WTC11 (cell line): ENCODE data around the gene ELFN2. TPM values are rescaled to one million over a fixed set of nuclear protein-coding genes. Genes with fewer than 3 reads are reported as not detected.

ENCODE experiments used
- ATAC-seq: fragments of 200-7000 bp; cut with Tn5 transposase; 2 replicates; pipeline ENCODE4 v1.10.0; 2021; ENCODE audit warnings: mild to moderate bottlenecking, moderate library complexity
- CTCF ChIA-PET: fragments of 300-600 bp; sonication (Branson Sonifier 250); formaldehyde crosslinking; loops from one replicate; lab custom pipeline; 2021; ENCODE audit warnings: antibody characterized with exemption; lab: Charles Lee
- POLR2A ChIA-PET: fragments of 350-600 bp; sonication (Branson Sonifier 250); formaldehyde crosslinking; loops from one replicate; lab custom pipeline; 2021; ENCODE audit warnings: antibody characterized with exemption; lab: Charles Lee
- DNase-seq: peaks from one replicate; pipeline ENCODE4 v3.0.0; 2021; ENCODE audit warnings: low spot score
- H3K27ac Mint-ChIP-seq: 2 replicates; pipeline ENCODE4 v1.8.0; 2021; ENCODE audit warnings: mixed read lengths
- H3K27me3 Mint-ChIP-seq: 2 replicates; pipeline ENCODE4 v1.8.0; 2021; ENCODE audit warnings: low read depth, mild to moderate bottlenecking, moderate library complexity, mixed read lengths
- H3K36me3 Mint-ChIP-seq: 2 replicates; pipeline ENCODE4 v1.8.0; 2021; ENCODE audit warnings: mixed read lengths
- H3K4me1 Mint-ChIP-seq: 2 replicates; pipeline ENCODE4 v1.8.0; 2022; ENCODE audit warnings: mixed read lengths
- H3K4me3 Mint-ChIP-seq: 2 replicates; pipeline ENCODE4 v1.8.0; 2021; ENCODE audit warnings: mild to moderate bottlenecking, moderate library complexity, mixed read lengths
- H3K9me3 Mint-ChIP-seq: 2 replicates; pipeline ENCODE4 v1.8.0; 2021; ENCODE audit warnings: mixed read lengths
- CREM ChIP-seq: sonication (generic); formaldehyde crosslinking; IDR thresholded peaks from 2 replicates; pipeline ENCODE4 v1.8.1; 2022; ENCODE audit warnings: mild to moderate bottlenecking, missing genetic modification reagents, moderate library complexity
- GABPB1 ChIP-seq: sonication (generic); formaldehyde crosslinking; IDR thresholded peaks from 2 replicates; pipeline ENCODE4 v1.8.1; 2023; ENCODE audit warnings: mild to moderate bottlenecking, missing genetic modification reagents
- HMGA2 ChIP-seq: fragments of 250-450 bp; sonication (Bioruptor Pico); IDR thresholded peaks from 2 replicates; pipeline ENCODE4 v1.4.0; 2021; ENCODE audit warnings: mild to moderate bottlenecking, moderate library complexity
- IRF2 ChIP-seq: sonication (generic); formaldehyde crosslinking; IDR thresholded peaks from 2 replicates; pipeline ENCODE4 v1.8.0; 2022; ENCODE audit warnings: low read depth, missing genetic modification reagents, borderline replicate concordance
- JAZF1 ChIP-seq: fragments of 250-450 bp; sonication (Bioruptor Pico); IDR thresholded peaks from 2 replicates; pipeline ENCODE4 v1.9.0; 2021; ENCODE audit warnings: moderate library complexity, mild to moderate bottlenecking, inconsistent platforms
- NFE2L1 ChIP-seq: sonication (generic); formaldehyde crosslinking; IDR thresholded peaks from 2 replicates; pipeline ENCODE4 v1.8.1; 2023; ENCODE audit warnings: missing genetic modification reagents
- NR3C1 ChIP-seq: sonication (generic); formaldehyde crosslinking; conservative IDR thresholded peaks from 2 replicates; pipeline ENCODE4 v1.8.1; 2023; ENCODE audit warnings: low read depth, mild to moderate bottlenecking, missing genetic modification reagents
- SP1 ChIP-seq: sonication (generic); formaldehyde crosslinking; conservative IDR thresholded peaks from 2 replicates; pipeline ENCODE4 v1.8.1; 2022; ENCODE audit warnings: missing genetic modification reagents
- ZNF396 ChIP-seq: fragments of 250-450 bp; sonication (Bioruptor Pico); IDR thresholded peaks from 2 replicates; pipeline ENCODE4 v1.8.0; 2021; ENCODE audit warnings: mild to moderate bottlenecking, moderate library complexity, borderline replicate concordance
- total RNA-seq: library from RNA; stranded (reverse); gene quantifications from 3 replicates; pipeline ENCODE4 v1.2.3, GENCODE V29; 2021
- TF ChIP-seq, protein P1 (sequence below): sonication (generic); formaldehyde crosslinking; conservative IDR thresholded peaks from 2 replicates; pipeline ENCODE4 v1.8.1; 2023; ENCODE audit warnings: mild to moderate bottlenecking, low read depth, missing genetic modification reagents, moderate library complexity
- TF ChIP-seq, protein P2 (sequence below): sonication (generic); formaldehyde crosslinking; IDR thresholded peaks from 2 replicates; pipeline ENCODE4 v1.8.1; 2022; ENCODE audit warnings: missing genetic modification reagents, borderline replicate concordance
- TF ChIP-seq, protein P3 (sequence below): sonication (generic); formaldehyde crosslinking; IDR thresholded peaks from 2 replicates; pipeline ENCODE4 v1.8.0; 2023; ENCODE audit warnings: missing genetic modification reagents, mild to moderate bottlenecking, borderline replicate concordance

Gene ELFN2
- total RNA-seq, 1 experiment from 2014 or later: 0.87 TPM

DNA sequence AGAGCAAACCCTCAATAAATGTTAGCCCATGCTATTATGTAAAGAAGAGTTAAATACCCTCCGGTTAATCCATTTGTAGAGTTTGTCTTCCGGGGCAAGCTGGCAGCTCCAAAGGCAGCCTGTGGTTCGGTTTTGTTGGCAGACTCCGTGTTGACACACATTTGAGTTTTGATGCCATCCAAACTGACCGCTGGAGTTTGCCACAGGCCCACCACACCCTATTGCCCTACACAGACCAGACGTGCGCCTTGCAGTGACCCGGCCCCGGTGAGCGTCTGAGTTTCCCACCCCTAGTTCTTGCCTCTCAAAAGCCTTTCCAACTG, 25.1 kb downstream of the ELFN2 start (continued):
- TF ChIP-seq, protein P1, sequence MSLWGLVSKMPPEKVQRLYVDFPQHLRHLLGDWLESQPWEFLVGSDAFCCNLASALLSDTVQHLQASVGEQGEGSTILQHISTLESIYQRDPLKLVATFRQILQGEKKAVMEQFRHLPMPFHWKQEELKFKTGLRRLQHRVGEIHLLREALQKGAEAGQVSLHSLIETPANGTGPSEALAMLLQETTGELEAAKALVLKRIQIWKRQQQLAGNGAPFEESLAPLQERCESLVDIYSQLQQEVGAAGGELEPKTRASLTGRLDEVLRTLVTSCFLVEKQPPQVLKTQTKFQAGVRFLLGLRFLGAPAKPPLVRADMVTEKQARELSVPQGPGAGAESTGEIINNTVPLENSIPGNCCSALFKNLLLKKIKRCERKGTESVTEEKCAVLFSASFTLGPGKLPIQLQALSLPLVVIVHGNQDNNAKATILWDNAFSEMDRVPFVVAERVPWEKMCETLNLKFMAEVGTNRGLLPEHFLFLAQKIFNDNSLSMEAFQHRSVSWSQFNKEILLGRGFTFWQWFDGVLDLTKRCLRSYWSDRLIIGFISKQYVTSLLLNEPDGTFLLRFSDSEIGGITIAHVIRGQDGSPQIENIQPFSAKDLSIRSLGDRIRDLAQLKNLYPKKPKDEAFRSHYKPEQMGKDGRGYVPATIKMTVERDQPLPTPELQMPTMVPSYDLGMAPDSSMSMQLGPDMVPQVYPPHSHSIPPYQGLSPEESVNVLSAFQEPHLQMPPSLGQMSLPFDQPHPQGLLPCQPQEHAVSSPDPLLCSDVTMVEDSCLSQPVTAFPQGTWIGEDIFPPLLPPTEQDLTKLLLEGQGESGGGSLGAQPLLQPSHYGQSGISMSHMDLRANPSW (CRISPR knock-in tag): no peak
- TF ChIP-seq HMGA2 (CRISPR knock-in tag) (no peak), ZNF396 (CRISPR knock-in tag) (no peak), CREM (no peak), JAZF1 (no peak), GABPB1 (no peak)
- TF ChIP-seq, protein P2, sequence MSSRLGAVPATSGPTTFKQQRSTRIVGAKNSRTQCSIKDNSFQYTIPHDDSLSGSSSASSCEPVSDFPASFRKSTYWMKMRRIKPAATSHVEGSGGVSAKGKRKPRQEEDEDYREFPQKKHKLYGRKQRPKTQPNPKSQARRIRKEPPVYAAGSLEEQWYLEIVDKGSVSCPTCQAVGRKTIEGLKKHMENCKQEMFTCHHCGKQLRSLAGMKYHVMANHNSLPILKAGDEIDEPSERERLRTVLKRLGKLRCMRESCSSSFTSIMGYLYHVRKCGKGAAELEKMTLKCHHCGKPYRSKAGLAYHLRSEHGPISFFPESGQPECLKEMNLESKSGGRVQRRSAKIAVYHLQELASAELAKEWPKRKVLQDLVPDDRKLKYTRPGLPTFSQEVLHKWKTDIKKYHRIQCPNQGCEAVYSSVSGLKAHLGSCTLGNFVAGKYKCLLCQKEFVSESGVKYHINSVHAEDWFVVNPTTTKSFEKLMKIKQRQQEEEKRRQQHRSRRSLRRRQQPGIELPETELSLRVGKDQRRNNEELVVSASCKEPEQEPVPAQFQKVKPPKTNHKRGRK: no peak

DNA sequence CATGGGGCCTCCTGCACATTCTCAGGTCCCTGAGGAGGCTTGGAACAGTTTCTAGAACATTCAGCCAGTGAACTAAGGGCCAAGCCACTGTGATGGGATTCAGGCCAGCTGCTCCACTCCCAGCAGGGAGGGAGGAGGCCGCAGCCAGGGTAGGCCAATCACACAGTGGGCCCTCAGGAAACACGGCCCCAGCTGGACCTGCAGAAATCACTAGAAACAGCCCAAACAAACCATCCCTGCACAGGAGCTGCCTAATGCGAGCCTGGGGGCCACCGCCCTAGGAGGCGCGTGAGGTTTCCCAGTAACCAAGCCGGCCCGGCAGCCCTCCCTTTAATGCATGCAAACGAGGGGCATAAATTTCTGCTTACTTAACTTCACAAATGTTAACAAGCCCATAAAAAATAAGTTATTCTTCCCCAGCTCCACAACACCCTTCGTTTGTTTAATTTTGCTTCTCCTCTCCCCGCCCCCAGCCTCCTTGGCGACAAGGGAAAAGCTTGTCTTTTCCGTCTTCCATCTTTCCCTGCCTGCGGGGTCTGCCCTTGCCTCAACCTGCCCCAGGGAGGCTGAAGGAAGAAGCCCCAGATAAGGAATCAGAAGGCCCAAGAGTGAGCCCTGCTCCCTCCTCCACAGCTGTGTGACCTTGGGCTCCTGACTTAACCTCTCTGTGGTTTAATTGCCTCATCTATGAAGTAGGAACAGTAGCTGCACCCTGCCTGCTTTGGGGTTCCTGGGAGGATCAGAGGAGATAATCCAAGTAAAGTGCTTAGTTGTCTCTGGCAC, 25.7 kb downstream of the ELFN2 start:
- ChIA-PET CTCF (interaction anchor here (0.8 to 2.6 kb wide), 7 partner anchors 24 to 142 kb away, joined by 3 to 12 read pairs (median 4); no protein-coding TSS in a partner anchor), POLR2A (no interaction called here)
- peaks cover 22% of the 10 kb centered on the region for H3K4me1 Mint-ChIP-seq
- DNase-seq (no peak), ATAC-seq (no peak)
- no peaks in the 10 kb centered on the region for H3K9me3 Mint-ChIP-seq
- no peak overlapping the region for H3K4me3 Mint-ChIP-seq
- no peaks in the 10 kb centered on the region for H3K36me3 Mint-ChIP-seq
- H3K27me3 Mint-ChIP-seq: no peaks in the 10 kb centered on the region
- H3K27ac Mint-ChIP-seq: no peak overlapping the region
- no peak for TF ChIP-seq NR3C1 (CRISPR knock-in tag)
- TF ChIP-seq SP1 (CRISPR knock-in tag): no peak
- TF ChIP-seq NFE2L1 (CRISPR knock-in tag): no peak
- TF ChIP-seq, protein P1 (CRISPR knock-in tag): no peak
- no peak for TF ChIP-seq JAZF1
- TF ChIP-seq IRF2 (CRISPR knock-in tag): no peak
- TF ChIP-seq, protein P3, sequence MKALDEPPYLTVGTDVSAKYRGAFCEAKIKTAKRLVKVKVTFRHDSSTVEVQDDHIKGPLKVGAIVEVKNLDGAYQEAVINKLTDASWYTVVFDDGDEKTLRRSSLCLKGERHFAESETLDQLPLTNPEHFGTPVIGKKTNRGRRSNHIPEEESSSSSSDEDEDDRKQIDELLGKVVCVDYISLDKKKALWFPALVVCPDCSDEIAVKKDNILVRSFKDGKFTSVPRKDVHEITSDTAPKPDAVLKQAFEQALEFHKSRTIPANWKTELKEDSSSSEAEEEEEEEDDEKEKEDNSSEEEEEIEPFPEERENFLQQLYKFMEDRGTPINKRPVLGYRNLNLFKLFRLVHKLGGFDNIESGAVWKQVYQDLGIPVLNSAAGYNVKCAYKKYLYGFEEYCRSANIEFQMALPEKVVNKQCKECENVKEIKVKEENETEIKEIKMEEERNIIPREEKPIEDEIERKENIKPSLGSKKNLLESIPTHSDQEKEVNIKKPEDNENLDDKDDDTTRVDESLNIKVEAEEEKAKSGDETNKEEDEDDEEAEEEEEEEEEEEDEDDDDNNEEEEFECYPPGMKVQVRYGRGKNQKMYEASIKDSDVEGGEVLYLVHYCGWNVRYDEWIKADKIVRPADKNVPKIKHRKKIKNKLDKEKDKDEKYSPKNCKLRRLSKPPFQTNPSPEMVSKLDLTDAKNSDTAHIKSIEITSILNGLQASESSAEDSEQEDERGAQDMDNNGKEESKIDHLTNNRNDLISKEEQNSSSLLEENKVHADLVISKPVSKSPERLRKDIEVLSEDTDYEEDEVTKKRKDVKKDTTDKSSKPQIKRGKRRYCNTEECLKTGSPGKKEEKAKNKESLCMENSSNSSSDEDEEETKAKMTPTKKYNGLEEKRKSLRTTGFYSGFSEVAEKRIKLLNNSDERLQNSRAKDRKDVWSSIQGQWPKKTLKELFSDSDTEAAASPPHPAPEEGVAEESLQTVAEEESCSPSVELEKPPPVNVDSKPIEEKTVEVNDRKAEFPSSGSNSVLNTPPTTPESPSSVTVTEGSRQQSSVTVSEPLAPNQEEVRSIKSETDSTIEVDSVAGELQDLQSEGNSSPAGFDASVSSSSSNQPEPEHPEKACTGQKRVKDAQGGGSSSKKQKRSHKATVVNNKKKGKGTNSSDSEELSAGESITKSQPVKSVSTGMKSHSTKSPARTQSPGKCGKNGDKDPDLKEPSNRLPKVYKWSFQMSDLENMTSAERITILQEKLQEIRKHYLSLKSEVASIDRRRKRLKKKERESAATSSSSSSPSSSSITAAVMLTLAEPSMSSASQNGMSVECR (CRISPR knock-in tag): no peak
- TF ChIP-seq, protein P2: no peak
